Suprapubic skin (tissue), 4 donors: ENCODE data around the gene SERPIND1. TPM values are rescaled to one million over a fixed set of nuclear protein-coding genes. Genes with fewer than 3 reads are reported as not detected.
"Not testable (repeated sequence)": the region's sequence is repeated elsewhere in the genome, so short reads cannot be mapped to it uniquely, and the experiment has no call there.

Experiments
- DNase-seq, 2 donors: peaks; one replicate each; pipeline ENCODE4 v3.0.0-alpha.2; 2019; ENCODE audit warnings: low spot score in 2 of 2
- H3K27ac ChIP-seq: fragments of 200-600 bp; sonication (generic); one replicate; pipeline ENCODE4 v1.5.1; 2019
- H3K27me3 ChIP-seq: fragments of 200-600 bp; sonication (generic); one replicate; pipeline ENCODE4 v1.5.1; 2019
- H3K36me3 ChIP-seq: fragments of 200-600 bp; sonication (generic); one replicate; pipeline ENCODE4 v1.5.1; 2019
- H3K4me1 ChIP-seq: fragments of 200-600 bp; sonication (generic); one replicate; pipeline ENCODE4 v1.5.1; 2019
- H3K4me3 ChIP-seq: fragments of 200-600 bp; sonication (generic); one replicate; pipeline ENCODE4 v1.5.1; 2019; ENCODE audit warnings: mild to moderate bottlenecking
- H3K9me3 ChIP-seq: fragments of 200-600 bp; sonication (generic); one replicate; pipeline ENCODE4 v1.5.1; 2019
- EP300 ChIP-seq: sonication (generic); formaldehyde crosslinking; IDR thresholded peaks from one replicate; pipeline ENCODE4 v1.6.1; 2017; ENCODE audit warnings: antibody characterized with exemption
- POLR2A ChIP-seq, 2 donors: fragments of 450-650 bp; IDR thresholded peaks; one replicate each; pipeline ENCODE4 v1.6.1; 2017; ENCODE audit warnings: antibody characterized with exemption in 2 of 2, mild to moderate bottlenecking in 2 of 2, moderate library complexity in 2 of 2
- POLR2AphosphoS5 ChIP-seq, 3 donors: sonication (generic); formaldehyde crosslinking; IDR thresholded peaks; one replicate each; pipeline ENCODE4 v1.6.1; 2017; ENCODE audit warnings: antibody characterized with exemption in 3 of 3
- WGBS: methylation state at CpG from one replicate; pipeline ENCODE4 v1.1.5; 2018; 5-methylcytosine and 5-hydroxymethylcytosine counted together
- total RNA-seq, 4 donors: library from RNA; depleted of rRNA; stranded (reverse); fragments of >200 nt; gene quantifications; one replicate each; pipeline ENCODE4 v1.1.0, GENCODE V29; 2016
- TF ChIP-seq, protein P1 (sequence below), 2 donors: fragments of 200-600 bp in 1 of 2; fragments of 450-650 bp in 1 of 2; sonication (generic) in 1 of 2; IDR thresholded peaks; one replicate each; pipeline ENCODE4 v1.5.1; 2016 to 2019; ENCODE audit warnings: antibody characterized with exemption in 2 of 2, mild to moderate bottlenecking in 1 of 2, moderate library complexity in 1 of 2

The SERPIND1 gene
- total RNA-seq, 4 donors from 2014 or later = 0.40 TPM; not detected in 3

DNA sequence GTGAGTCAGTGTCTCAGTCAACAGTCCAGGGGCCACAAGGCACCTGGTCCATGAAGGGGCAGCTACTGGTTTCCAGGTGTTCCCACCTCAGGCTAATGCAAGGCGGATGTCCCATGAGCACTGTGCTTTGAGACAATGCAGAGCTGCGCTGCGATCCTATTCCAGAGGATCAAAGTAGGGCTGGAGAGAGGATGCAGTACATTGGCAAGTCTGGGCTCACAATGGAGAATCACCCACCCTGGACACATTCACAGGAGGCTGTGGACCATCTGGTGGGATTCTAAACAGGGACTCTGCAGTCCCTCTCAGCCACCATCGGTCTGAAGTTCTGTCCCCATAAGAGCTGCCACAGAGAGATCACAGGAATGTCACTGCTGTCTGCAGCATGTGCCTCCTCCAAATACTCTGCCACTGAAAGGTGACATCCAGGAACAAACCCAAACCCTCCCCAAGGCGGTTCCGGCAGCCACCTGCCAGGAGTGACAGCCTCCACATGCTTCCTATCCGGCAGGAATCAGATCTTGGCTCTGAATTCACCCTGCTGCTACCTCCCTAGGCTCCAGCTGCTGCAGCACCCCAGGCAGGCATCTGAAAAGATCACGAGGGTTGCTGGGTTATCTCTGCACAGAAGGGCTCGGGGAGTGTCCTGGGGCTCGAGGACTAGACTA is 45.3 kb upstream of the SERPIND1 start:
- TF ChIP-seq POLR2A (IDR thresholded peaks at IDR 0.05) (no peak), POLR2AphosphoS5 (IDR thresholded peaks at IDR 0.05) (no peak), EP300 (no peak)
- TF ChIP-seq, protein P1, sequence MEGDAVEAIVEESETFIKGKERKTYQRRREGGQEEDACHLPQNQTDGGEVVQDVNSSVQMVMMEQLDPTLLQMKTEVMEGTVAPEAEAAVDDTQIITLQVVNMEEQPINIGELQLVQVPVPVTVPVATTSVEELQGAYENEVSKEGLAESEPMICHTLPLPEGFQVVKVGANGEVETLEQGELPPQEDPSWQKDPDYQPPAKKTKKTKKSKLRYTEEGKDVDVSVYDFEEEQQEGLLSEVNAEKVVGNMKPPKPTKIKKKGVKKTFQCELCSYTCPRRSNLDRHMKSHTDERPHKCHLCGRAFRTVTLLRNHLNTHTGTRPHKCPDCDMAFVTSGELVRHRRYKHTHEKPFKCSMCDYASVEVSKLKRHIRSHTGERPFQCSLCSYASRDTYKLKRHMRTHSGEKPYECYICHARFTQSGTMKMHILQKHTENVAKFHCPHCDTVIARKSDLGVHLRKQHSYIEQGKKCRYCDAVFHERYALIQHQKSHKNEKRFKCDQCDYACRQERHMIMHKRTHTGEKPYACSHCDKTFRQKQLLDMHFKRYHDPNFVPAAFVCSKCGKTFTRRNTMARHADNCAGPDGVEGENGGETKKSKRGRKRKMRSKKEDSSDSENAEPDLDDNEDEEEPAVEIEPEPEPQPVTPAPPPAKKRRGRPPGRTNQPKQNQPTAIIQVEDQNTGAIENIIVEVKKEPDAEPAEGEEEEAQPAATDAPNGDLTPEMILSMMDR (IDR thresholded peaks at IDR 0.05) = no peak
- no peaks in the 10 kb centered on the region for H3K4me1 ChIP-seq
- no peak overlapping the region for H3K27ac ChIP-seq
- H3K9me3 ChIP-seq = no peaks in the 10 kb centered on the region
- no peaks in the 10 kb centered on the region for H3K27me3 ChIP-seq
- WGBS = 90% methylated on average over 6 of the region's 10 CpGs
- H3K4me3 ChIP-seq = no peak overlapping the region
- H3K36me3 ChIP-seq = peaks cover 79% of the 10 kb centered on the region
- no peak for DNase-seq

DNA sequence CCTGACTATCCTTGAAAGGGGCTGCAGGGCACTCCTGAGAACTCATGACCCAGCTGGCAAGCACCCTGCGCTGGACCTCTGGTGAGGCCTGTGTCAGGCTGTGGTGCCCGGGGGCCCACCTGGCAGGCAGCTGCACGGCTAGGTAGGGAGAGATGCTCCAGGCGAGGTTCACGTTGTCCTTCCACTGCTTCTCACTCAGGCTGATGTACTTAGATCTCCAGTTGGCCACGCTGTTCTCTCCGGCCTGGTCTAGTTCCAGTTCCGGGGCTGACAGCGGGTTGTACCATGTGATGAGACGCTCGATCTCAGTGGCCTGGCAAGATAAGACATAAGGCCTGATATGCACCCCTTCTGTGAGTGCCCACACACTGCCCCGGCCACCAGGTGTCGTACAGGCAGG is 44.7 kb upstream of the SERPIND1 start:
- H3K27ac ChIP-seq = no peak overlapping the region
- H3K4me3 ChIP-seq = no peak overlapping the region
- DNase-seq = no peak
- no peaks in the 10 kb centered on the region for H3K9me3 ChIP-seq
- H3K27me3 ChIP-seq = no peaks in the 10 kb centered on the region
- TF ChIP-seq EP300 = no peak
- no peak for TF ChIP-seq POLR2AphosphoS5 (IDR thresholded peaks at IDR 0.05)
- TF ChIP-seq, protein P1 (IDR thresholded peaks at IDR 0.05) = no peak
- no peak for TF ChIP-seq POLR2A (IDR thresholded peaks at IDR 0.05)
- peaks cover 79% of the 10 kb centered on the region for H3K36me3 ChIP-seq
- H3K4me1 ChIP-seq = no peaks in the 10 kb centered on the region
- no CpG with 5 or more reads among the region's 13 CpGs for WGBS

DNA sequence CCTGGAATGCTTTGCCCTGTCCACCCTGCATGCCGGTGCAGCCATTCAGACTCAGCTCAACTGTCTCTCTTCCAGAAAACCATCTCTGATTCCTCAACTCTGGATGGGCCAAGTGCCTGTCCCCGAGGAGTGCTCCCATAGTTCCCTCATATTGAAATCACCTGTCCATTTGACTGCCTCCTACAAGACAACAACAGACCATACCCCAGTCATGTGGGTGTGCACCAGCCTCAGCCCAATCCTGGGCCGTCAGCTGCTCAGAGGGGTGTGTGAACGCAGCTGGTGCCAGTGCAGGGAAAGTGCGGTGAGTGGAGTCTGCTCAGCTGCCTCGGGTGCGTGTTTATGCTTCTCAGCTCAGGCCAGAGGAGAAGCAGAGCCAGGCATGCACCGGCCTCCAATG is 41.5 kb upstream of the SERPIND1 start:
- H3K9me3 ChIP-seq, H3K27ac ChIP-seq, DNase-seq, H3K4me3 ChIP-seq, H3K27me3 ChIP-seq, H3K4me1 ChIP-seq: not testable (repeated sequence)
- peaks cover 47% of the 10 kb centered on the region for H3K36me3 ChIP-seq
- WGBS = 96% methylated on average over 2 of the region's 8 CpGs

DNA sequence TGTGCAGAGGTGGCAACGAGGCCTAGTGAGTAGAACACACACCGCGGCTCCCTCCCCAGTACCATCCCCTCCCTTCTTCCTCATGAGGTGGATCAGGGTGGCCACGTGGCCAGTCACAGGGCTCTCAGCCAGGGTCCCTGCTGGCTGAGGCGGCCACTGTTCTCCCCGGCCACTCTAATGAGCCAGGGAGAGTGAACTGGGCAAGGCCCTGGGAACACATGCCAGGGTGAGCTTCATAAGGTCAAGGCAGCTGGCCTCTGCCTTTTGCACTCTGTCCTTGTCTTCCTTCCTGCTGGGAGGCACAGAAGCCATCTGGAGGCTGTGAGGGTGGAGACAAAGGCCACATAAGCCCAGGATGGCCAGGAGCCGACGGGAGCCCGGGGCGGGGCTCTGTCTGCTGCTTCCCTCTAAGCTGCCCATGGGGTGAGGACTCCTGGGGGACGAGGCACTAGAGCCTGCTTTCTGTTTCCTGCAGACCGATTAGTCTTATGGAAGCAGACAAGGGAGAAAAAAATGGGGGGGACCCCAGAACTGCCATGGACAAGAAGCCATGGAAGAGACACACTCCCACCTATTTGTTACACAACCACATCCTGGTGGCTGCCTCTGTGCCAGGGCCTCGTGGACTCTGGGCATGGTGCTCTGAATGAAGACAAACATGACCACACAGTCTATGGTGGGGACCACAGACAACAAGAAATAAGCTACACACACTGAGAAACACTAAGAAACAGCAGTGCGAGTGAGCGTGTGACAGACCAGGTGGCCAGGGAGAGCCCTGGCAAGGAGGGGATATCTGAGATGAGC is 38.4 kb upstream of the SERPIND1 start:
- 79% methylated on average over 8 of the region's 15 CpGs for WGBS
- not testable (repeated sequence) for H3K4me3 ChIP-seq, H3K27ac ChIP-seq, DNase-seq, H3K9me3 ChIP-seq, H3K27me3 ChIP-seq, H3K4me1 ChIP-seq
- peaks cover 28% of the 10 kb centered on the region for H3K36me3 ChIP-seq

DNA sequence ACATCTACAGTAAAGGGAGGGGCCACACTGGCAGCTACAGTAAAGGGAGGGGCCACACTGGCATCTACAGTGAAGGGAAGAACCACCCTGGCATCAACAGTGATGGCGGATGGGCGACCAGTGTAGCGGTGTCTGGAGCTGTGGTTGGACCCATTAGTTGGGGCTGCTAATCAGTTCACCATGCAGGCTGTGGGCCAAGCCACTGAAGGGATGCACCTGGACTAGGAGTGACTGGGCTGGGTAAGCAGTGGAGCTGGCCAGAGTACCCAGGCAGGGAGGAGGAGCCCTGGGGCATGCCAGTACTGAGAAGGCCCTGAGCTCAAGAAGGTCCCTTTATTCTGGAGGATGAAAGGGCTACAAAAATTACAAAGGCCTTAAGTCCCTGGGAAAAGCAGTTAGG is 37.0 kb upstream of the SERPIND1 start:
- not testable (repeated sequence) for H3K9me3 ChIP-seq, H3K27ac ChIP-seq, H3K4me1 ChIP-seq, H3K27me3 ChIP-seq, H3K4me3 ChIP-seq, DNase-seq
- H3K36me3 ChIP-seq = peaks cover 30% of the 10 kb centered on the region
- WGBS = 72% methylated on average over 3 of the region's 3 CpGs

DNA sequence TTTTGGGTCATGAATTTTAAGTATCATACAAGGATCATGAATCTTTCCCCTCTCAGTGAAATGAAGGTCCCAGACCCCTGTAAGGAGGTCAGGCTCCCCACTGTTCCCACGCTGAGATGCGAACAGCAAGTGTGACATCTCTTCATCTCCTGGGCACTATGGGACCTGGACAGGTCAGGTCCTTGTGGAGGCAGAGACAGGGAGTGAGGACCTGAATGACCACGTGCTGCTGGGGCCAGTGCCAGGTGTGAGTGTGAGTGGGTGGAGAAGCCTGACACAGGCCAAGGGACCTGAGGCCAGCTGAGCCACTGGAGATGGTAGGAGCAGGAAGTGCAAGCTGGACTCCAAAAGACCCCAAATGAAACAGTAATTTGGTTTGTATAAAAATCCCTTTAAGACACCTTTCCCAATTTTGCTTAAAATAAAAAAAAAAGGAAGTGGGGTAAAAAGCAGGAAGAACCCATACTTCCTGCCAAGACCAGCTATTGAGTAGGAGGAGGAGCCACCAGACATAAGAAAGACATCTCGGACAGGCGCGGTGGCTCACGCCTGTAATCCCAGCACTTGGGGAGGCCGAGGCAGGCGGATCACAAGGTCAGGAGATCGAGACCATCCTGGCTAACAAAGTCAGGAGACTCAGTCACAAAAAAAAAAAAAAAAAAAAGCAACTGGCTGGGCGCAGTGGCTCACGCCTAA is 35.4 kb upstream of the SERPIND1 start:
- TF ChIP-seq, protein P1 (IDR thresholded peaks at IDR 0.05) = no peak
- TF ChIP-seq POLR2AphosphoS5 (IDR thresholded peaks at IDR 0.05) (no peak), EP300 (no peak), POLR2A (IDR thresholded peaks at IDR 0.05) (no peak)
- no peak overlapping the region for H3K27ac ChIP-seq
- H3K4me1 ChIP-seq = no peaks in the 10 kb centered on the region
- no peak overlapping the region for H3K4me3 ChIP-seq
- no peak for DNase-seq
- WGBS = 85% methylated on average over 12 of the region's 12 CpGs
- no peaks in the 10 kb centered on the region for H3K27me3 ChIP-seq
- peaks cover 37% of the 10 kb centered on the region for H3K36me3 ChIP-seq
- H3K9me3 ChIP-seq = no peaks in the 10 kb centered on the region
